ACC112 (cell line): ENCODE results near the gene CCDC9B.

Experiments used
- H2AFZ ChIP-seq: fragments of 200-600 bp; sonication (generic); one replicate; pipeline ENCODE4 v1.6.0; 2017; ENCODE audit warnings: antibody characterized with exemption, low read length; ENCODE audit not compliant: unreplicated experiment
- H3K27ac ChIP-seq: fragments of 200-600 bp; sonication (generic); 2 replicates; pipeline ENCODE4 v1.5.1; 2014; ENCODE audit warnings: low read depth, mild to moderate bottlenecking, antibody characterized with exemption, low read length, moderate library complexity
- H3K27me3 ChIP-seq: fragments of 200-600 bp; sonication (generic); 2 replicates; pipeline ENCODE4 v1.6.1; 2014; ENCODE audit warnings: mild to moderate bottlenecking, antibody characterized with exemption, low read length, moderate library complexity, mixed read lengths; ENCODE audit not compliant: insufficient read depth
- H3K36me3 ChIP-seq: fragments of 200-600 bp; sonication (generic); 2 replicates; pipeline ENCODE4 v1.6.1; 2016; ENCODE audit warnings: mild to moderate bottlenecking, antibody characterized with exemption, low read length, moderate library complexity, mixed read lengths; ENCODE audit not compliant: insufficient read depth
- H3K4me1 ChIP-seq: fragments of 200-600 bp; sonication (generic); one replicate; pipeline ENCODE4 v1.6.1; 2016; ENCODE audit warnings: low read length, mixed read lengths; ENCODE audit not compliant: insufficient read depth, unreplicated experiment, control insufficient read depth
- H3K4me3 ChIP-seq: fragments of 200-600 bp; sonication (generic); 2 replicates; pipeline ENCODE4 v1.5.1; 2014; ENCODE audit warnings: mild to moderate bottlenecking, low read depth, low read length
- H3K79me2 ChIP-seq: fragments of 200-600 bp; sonication (generic); one replicate; pipeline ENCODE4 v1.6.0; 2016; ENCODE audit warnings: low read length; ENCODE audit not compliant: control insufficient read depth, unreplicated experiment, insufficient read depth

CCDC9B gene

GRCh38 chr15:40286794-40287193, 53.9 kb downstream of the CCDC9B start:
- H3K4me1 ChIP-seq = peaks cover 33% of the 10 kb centered on the region
- peaks cover 20% of the 10 kb centered on the region; the same call in 1 of the 2 replicates for H3K27me3 ChIP-seq
- H3K79me2 ChIP-seq = no peaks in the 10 kb centered on the region
- H3K36me3 ChIP-seq = no peaks in the 10 kb centered on the region
- H3K27ac ChIP-seq = no peak overlapping the region
- H2AFZ ChIP-seq = no peak overlapping the region
- H3K4me3 ChIP-seq = no peak overlapping the region

- Histone ChIP-seq H3K36me3 (no peaks in the 10 kb centered on the region), H3K4me3 (no peak overlapping the region), H2AFZ (no peak overlapping the region), H3K27ac (no peak overlapping the region), H3K79me2 (no peaks in the 10 kb centered on the region), H3K27me3 (peaks cover 27% of the 10 kb centered on the region), H3K4me1 (peaks cover 33% of the 10 kb centered on the region)
These were observed 54.6 kb downstream of the CCDC9B start for GRCh38 chr15:40286061-40286532.

GRCh38 chr15:40285554-40286011, 55.2 kb downstream of the CCDC9B start:
- no peak overlapping the region for H3K4me3 ChIP-seq
- H2AFZ ChIP-seq = no peak overlapping the region
- no peak overlapping the region for H3K27ac ChIP-seq
- H3K4me1 ChIP-seq = peaks cover 33% of the 10 kb centered on the region
- no peaks in the 10 kb centered on the region for H3K79me2 ChIP-seq
- H3K27me3 ChIP-seq = peaks cover 32% of the 10 kb centered on the region
- no peaks in the 10 kb centered on the region for H3K36me3 ChIP-seq

GRCh38 chr15:40285151-40285550, 55.6 kb downstream of the CCDC9B start:
- Histone ChIP-seq H2AFZ (no peak overlapping the region), H3K36me3 (no peaks in the 10 kb centered on the region), H3K79me2 (no peaks in the 10 kb centered on the region), H3K4me3 (no peak overlapping the region), H3K27me3 (peaks cover 37% of the 10 kb centered on the region), H3K27ac (no peak overlapping the region), H3K4me1 (peaks cover 33% of the 10 kb centered on the region)

GRCh38 chr15:40283615-40284300, 57.0 kb downstream of the CCDC9B start:
- Histone ChIP-seq H3K4me1 (peaks cover 33% of the 10 kb centered on the region), H2AFZ (no peak overlapping the region), H3K79me2 (no peaks in the 10 kb centered on the region), H3K4me3 (no peak overlapping the region), H3K36me3 (no peaks in the 10 kb centered on the region), H3K27me3 (peaks cover 45% of the 10 kb centered on the region), H3K27ac (no peak overlapping the region)

GRCh38 chr15:40282869-40283614, 57.7 kb downstream of the CCDC9B start, which contains the start of gene ANKRD63:
ANKRD63 (minus strand) TSS chr15:40283064; CDS start chr15:40282586, 478 bp downstream.
- Histone ChIP-seq H3K79me2 (no peaks in the 10 kb centered on the region), H3K27ac (no peak within 1 kb of the TSS), H3K4me1 (peaks cover 30% of the 10 kb centered on the region), H2AFZ (peak within 1 kb of the TSS; percentile 56), H3K4me3 (peak within 1 kb of the TSS; percentile 70), H3K36me3 (no peaks in the 10 kb centered on the region), H3K27me3 (peaks cover 50% of the 10 kb centered on the region)

- Histone ChIP-seq H3K4me1 (peaks cover 28% of the 10 kb centered on the region), H3K27me3 (peaks cover 50% of the 10 kb centered on the region), H2AFZ (peak overlapping the region; percentile 56), H3K79me2 (no peaks in the 10 kb centered on the region), H3K4me3 (peak overlapping the region; percentile 70), H3K36me3 (no peaks in the 10 kb centered on the region), H3K27ac (no peak overlapping the region)
These were observed 58.4 kb downstream of the CCDC9B start for GRCh38 chr15:40282147-40282868.

GRCh38 chr15:40281801-40282146, 59.0 kb downstream of the CCDC9B start:
- Histone ChIP-seq H3K27me3 (peaks cover 50% of the 10 kb centered on the region), H3K4me3 (peak overlapping the region; percentile 70), H2AFZ (no peak overlapping the region), H3K79me2 (no peaks in the 10 kb centered on the region), H3K4me1 (peaks cover 26% of the 10 kb centered on the region), H3K27ac (no peak overlapping the region), H3K36me3 (no peaks in the 10 kb centered on the region)
